Peyer's patch (tissue), 4 donors: Measurements from ENCODE around the gene PKP1.

ENCODE experiments used
- POLR2A ChIP-seq, 2 donors: fragments of 450-650 bp; IDR thresholded peaks; one replicate each; pipeline ENCODE4 v1.5.1; 2017; ENCODE audit warnings: antibody characterized with exemption in 2 of 2, mild to moderate bottlenecking in 2 of 2, moderate library complexity in 2 of 2
- TF ChIP-seq, protein P1 (sequence below), 6 experiments: fragments of 450-650 bp in 4 of 6; fragments of 200-600 bp in 2 of 6; sonication (generic) in 1 of 6; IDR thresholded peaks; one replicate each; pipeline ENCODE4 v1.5.1; 2017 to 2019; ENCODE audit warnings: antibody characterized with exemption in 6 of 6, mild to moderate bottlenecking in 3 of 6, moderate library complexity in 1 of 6

GRCh38 chr1:201363467-201363866 is 80.2 kb downstream of the PKP1 start:
- no peak for TF ChIP-seq POLR2A (IDR thresholded peaks at IDR 0.05)
- TF ChIP-seq, protein P1, sequence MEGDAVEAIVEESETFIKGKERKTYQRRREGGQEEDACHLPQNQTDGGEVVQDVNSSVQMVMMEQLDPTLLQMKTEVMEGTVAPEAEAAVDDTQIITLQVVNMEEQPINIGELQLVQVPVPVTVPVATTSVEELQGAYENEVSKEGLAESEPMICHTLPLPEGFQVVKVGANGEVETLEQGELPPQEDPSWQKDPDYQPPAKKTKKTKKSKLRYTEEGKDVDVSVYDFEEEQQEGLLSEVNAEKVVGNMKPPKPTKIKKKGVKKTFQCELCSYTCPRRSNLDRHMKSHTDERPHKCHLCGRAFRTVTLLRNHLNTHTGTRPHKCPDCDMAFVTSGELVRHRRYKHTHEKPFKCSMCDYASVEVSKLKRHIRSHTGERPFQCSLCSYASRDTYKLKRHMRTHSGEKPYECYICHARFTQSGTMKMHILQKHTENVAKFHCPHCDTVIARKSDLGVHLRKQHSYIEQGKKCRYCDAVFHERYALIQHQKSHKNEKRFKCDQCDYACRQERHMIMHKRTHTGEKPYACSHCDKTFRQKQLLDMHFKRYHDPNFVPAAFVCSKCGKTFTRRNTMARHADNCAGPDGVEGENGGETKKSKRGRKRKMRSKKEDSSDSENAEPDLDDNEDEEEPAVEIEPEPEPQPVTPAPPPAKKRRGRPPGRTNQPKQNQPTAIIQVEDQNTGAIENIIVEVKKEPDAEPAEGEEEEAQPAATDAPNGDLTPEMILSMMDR (IDR thresholded peaks at IDR 0.05) = no peak
